Right cardiac atrium (tissue), 5 donors: ENCODE data around the gene GTPBP10. TPM values are rescaled to one million over a fixed set of nuclear protein-coding genes. Genes with fewer than 3 reads are reported as not detected.

Experiments
- ATAC-seq, 2 donors: fragments of 200-7000 bp; cut with Tn5 transposase; one replicate each; pipeline versions ENCODE4 v1.8.0 to v1.9.1; 2020; ENCODE audit warnings: moderate library complexity in 2 of 2, mild to moderate bottlenecking in 1 of 2
- DNase-seq, 3 donors: peaks; one replicate each; pipeline ENCODE4 v3.0.0-alpha.2; 2020
- H3K27ac ChIP-seq: one replicate; pipeline ENCODE4 v1.5.1; 2013; ENCODE audit warnings: mild to moderate bottlenecking, low read length, control low read depth, moderate library complexity
- H3K27me3 ChIP-seq: one replicate; pipeline ENCODE4 v1.6.1; 2013; ENCODE audit not compliant: control insufficient read depth, insufficient read depth
- H3K4me1 ChIP-seq: one replicate; pipeline ENCODE4 v1.6.1; 2013; ENCODE audit warnings: low read length; ENCODE audit not compliant: control insufficient read depth, insufficient read depth
- H3K4me3 ChIP-seq: one replicate; pipeline ENCODE4 v1.5.1; 2013; ENCODE audit warnings: low read length, control low read depth
- H3K9me3 ChIP-seq: one replicate; pipeline ENCODE4 v1.6.1; 2013; ENCODE audit warnings: low read length; ENCODE audit not compliant: control insufficient read depth
- WGBS: extraction: QIAGEN DNeasy Blood & Tissue Kit; methylation state at CpG from one replicate; pipeline ENCODE4 v1.1.7; 2013; 5-methylcytosine and 5-hydroxymethylcytosine counted together
- intact Hi-C, 4 donors: fragments of 100-400 bp; cut with DNase I; formaldehyde crosslinking; loops; one replicate each; pipeline versions ENCODE4 v1.11.0 to v1.14.0; 2022 to 2023
- polyA plus RNA-seq: library from polyadenylated mRNA; stranded (reverse); fragments of 200-250 nt; gene quantifications from one replicate; pipeline ENCODE4 v1.2.3, GENCODE V29; 2013
- total RNA-seq, 4 donors: library from RNA; stranded (reverse); fragmentation: NEBNext Ultra II Directional; extraction: Animal tissue kit (Norgen Biotek cat#: 25700); gene quantifications; one replicate each; pipeline ENCODE4 v1.2.1, GENCODE V29; 2021
- donor health status: healthy with polysubstance abuse.
- donor health status: DM: no; HTN: yes; CAD: no.
- donor health status: DM: no; HTN: no; CAD: no.
- donor health status: DM: no; HTN: yes; CAD: no; lungs with severe emphysema.
- donor health status: DM: yes; HTN: yes; CAD: no.

The GTPBP10 gene
- total and polyA plus RNA-seq, 5 donors = 11.7 to 25.9 (median 20.1) TPM

GRCh38 chr7:90351987-90352386 lies 5.5 kb downstream of the GTPBP10 start:
- Histone ChIP-seq H3K4me3 (no peak overlapping the region), H3K9me3 (no peaks in the 10 kb centered on the region), H3K27ac (no peak overlapping the region), H3K27me3 (no peaks in the 10 kb centered on the region), H3K4me1 (no peaks in the 10 kb centered on the region)
- intact Hi-C loops = no loop called here
- DNase-seq (no peak), ATAC-seq (no peak)

GRCh38 chr7:90383422-90383821 lies 36.9 kb downstream of the GTPBP10 start:
- H3K27me3 ChIP-seq = no peaks in the 10 kb centered on the region
- no peak overlapping the region for H3K4me3 ChIP-seq
- 96% methylated on average over 1 of the region's 1 CpG for WGBS
- ATAC-seq (no peak), DNase-seq (no peak)
- intact Hi-C loops = no loop called here
- no peaks in the 10 kb centered on the region for H3K9me3 ChIP-seq
- H3K27ac ChIP-seq = no peak overlapping the region
- H3K4me1 ChIP-seq = no peaks in the 10 kb centered on the region

- intact Hi-C loops = no loop called here
- Histone ChIP-seq H3K4me3 (no peak overlapping the region), H3K4me1 (no peaks in the 10 kb centered on the region), H3K27ac (no peak overlapping the region), H3K9me3 (no peaks in the 10 kb centered on the region), H3K27me3 (no peaks in the 10 kb centered on the region)
- ATAC-seq (no peak), DNase-seq (no peak)
- WGBS = 95% methylated on average over 3 of the region's 3 CpGs
These were observed 37.3 kb downstream of the GTPBP10 start for GRCh38 chr7:90383861-90384260.

GRCh38 chr7:90384433-90384832 lies 37.9 kb downstream of the GTPBP10 start:
- no peak overlapping the region for H3K27ac ChIP-seq
- H3K4me1 ChIP-seq = no peaks in the 10 kb centered on the region
- no peak overlapping the region for H3K4me3 ChIP-seq
- no peaks in the 10 kb centered on the region for H3K9me3 ChIP-seq
- ATAC-seq (no peak), DNase-seq (no peak)
- no peaks in the 10 kb centered on the region for H3K27me3 ChIP-seq
- intact Hi-C loops = no loop called here

- no peaks in the 10 kb centered on the region for H3K4me1 ChIP-seq
These were observed 41.1 kb downstream of the GTPBP10 start for GRCh38 chr7:90387470-90388240.

GRCh38 chr7:90390926-90391325 lies 44.4 kb downstream of the GTPBP10 start:
- Histone ChIP-seq H3K27ac (no peak overlapping the region), H3K4me1 (no peaks in the 10 kb centered on the region), H3K9me3 (no peaks in the 10 kb centered on the region), H3K4me3 (no peak overlapping the region), H3K27me3 (no peaks in the 10 kb centered on the region)
- ATAC-seq (no peak), DNase-seq (no peak)
- intact Hi-C loops = no loop called here

More at GRCh38 chr7:90387470-90388240, 41.1 kb downstream of the GTPBP10 start:
- H3K9me3 ChIP-seq = no peaks in the 10 kb centered on the region
- no peak for DNase-seq
- no peak overlapping the region for H3K27ac ChIP-seq
- 91% methylated on average over 2 of the region's 2 CpGs for WGBS
- intact Hi-C loops = no loop called here
- no peaks in the 10 kb centered on the region for H3K27me3 ChIP-seq
- no peak overlapping the region for H3K4me3 ChIP-seq
- ATAC-seq = no peak

- no peak overlapping the region for H3K27ac ChIP-seq
- intact Hi-C loops = no loop called here
- H3K4me1 ChIP-seq = no peaks in the 10 kb centered on the region
- no peak overlapping the region for H3K4me3 ChIP-seq
- WGBS = 75% methylated on average over 5 of the region's 5 CpGs
- DNase-seq (no peak), ATAC-seq (no peak)
- no peaks in the 10 kb centered on the region for H3K27me3 ChIP-seq
- H3K9me3 ChIP-seq = no peaks in the 10 kb centered on the region
These were observed 45.0 kb downstream of the GTPBP10 start for GRCh38 chr7:90391488-90391887.

- DNase-seq = no peak
- no peak for ATAC-seq
- intact Hi-C loops = no loop called here
These were observed 49.9 kb downstream of the GTPBP10 start for GRCh38 chr7:90396420-90396819.

GRCh38 chr7:90401989-90402388 lies 55.5 kb downstream of the GTPBP10 start:
- Histone ChIP-seq H3K4me3 (no peak overlapping the region), H3K9me3 (no peaks in the 10 kb centered on the region), H3K27me3 (no peaks in the 10 kb centered on the region), H3K4me1 (peaks cover 4% of the 10 kb centered on the region), H3K27ac (no peak overlapping the region)
- no peak for ATAC-seq
- intact Hi-C loops = loop anchor here in 1 of 4 donors (5.0 kb wide), 1 partner anchor 55 kb away; the partner anchor contains the start of gene GTPBP10
- WGBS = 15% methylated on average over 4 of the region's 4 CpGs
- DNase-seq = peak in 1 of 3 donors; percentile 13

More at GRCh38 chr7:90396420-90396819, 49.9 kb downstream of the GTPBP10 start:
- Histone ChIP-seq H3K9me3 (no peaks in the 10 kb centered on the region), H3K27me3 (no peaks in the 10 kb centered on the region), H3K27ac (no peak overlapping the region), H3K4me1 (no peaks in the 10 kb centered on the region), H3K4me3 (no peak overlapping the region)
- WGBS = 90% methylated on average over 4 of the region's 4 CpGs

- intact Hi-C loops = loop anchor here in 1 of 4 donors (5.0 kb wide), 1 partner anchor 55 kb away; the partner anchor contains the start of gene GTPBP10
- H3K4me1 ChIP-seq = peaks cover 4% of the 10 kb centered on the region
- H3K4me3 ChIP-seq = peak overlapping the region; percentile 98
- DNase-seq (no peak), ATAC-seq (no peak)
- no peaks in the 10 kb centered on the region for H3K9me3 ChIP-seq
- H3K27ac ChIP-seq = no peak overlapping the region
- no peaks in the 10 kb centered on the region for H3K27me3 ChIP-seq
- 32% methylated on average over 1 of the region's 1 CpG for WGBS
These were observed 56.3 kb downstream of the GTPBP10 start for GRCh38 chr7:90402785-90403173.

GRCh38 chr7:90403174-90404113 lies 56.9 kb downstream of the GTPBP10 start, which contains the start of gene CLDN12:
Gene CLDN12, plus strand, starts transcription at chr7:90403461. Its CDS starts 9,216 bp downstream, at chr7:90412677.
- WGBS = under 1% methylated on average over 35 of the region's 35 CpGs
- peak; percentile 90 to 94 (median 92) for DNase-seq
- H3K4me1 ChIP-seq = peaks cover 6% of the 10 kb centered on the region
- ATAC-seq = peak; percentile 97 to 98
- no peaks in the 10 kb centered on the region for H3K9me3 ChIP-seq
- H3K27me3 ChIP-seq = no peaks in the 10 kb centered on the region
- peak within 1 kb of the TSS; percentile 98 for H3K4me3 ChIP-seq
- intact Hi-C loops = loop anchor here in 1 of 4 donors (5.0 kb wide), 1 partner anchor 56 kb away; the partner anchor contains the start of gene GTPBP10
- peak within 1 kb of the TSS; percentile 99 for H3K27ac ChIP-seq
